A673 (cell line): ENCODE results near the gene GBA2. TPM values are rescaled to one million over a fixed set of nuclear protein-coding genes. Genes with fewer than 3 reads are reported as not detected.

ENCODE experiments used
- BruUV-seq: library from RNA; stranded (reverse); fragments of 400-500 nt; replicated peaks from 2 replicates; lab custom pipeline; 2021; lab: Mats Ljungman, UMichigan
- CTCF ChIA-PET: fragments of 300-600 bp; sonication (Branson Sonifier 250); formaldehyde crosslinking; loops from one replicate; lab custom pipeline; 2022; ENCODE audit warnings: antibody characterized with exemption; lab: Charles Lee
- POLR2A ChIA-PET: fragments of 300-600 bp; sonication (Branson Sonifier 250); formaldehyde crosslinking; loops from one replicate; lab custom pipeline; 2022; ENCODE audit warnings: antibody characterized with exemption; ENCODE audit not compliant: low non-redundant PET; lab: Charles Lee
- DNase-seq: peaks from one replicate; pipeline ENCODE4 v3.0.0-alpha.2; 2015; ENCODE audit warnings: low spot score
- H3K27ac ChIP-seq: fragments of 200-600 bp; sonication (generic); 2 replicates; pipeline ENCODE4 v1.5.1; 2016; ENCODE audit warnings: mixed run types, low read depth, mild to moderate bottlenecking, mixed read lengths, antibody characterized with exemption, low read length; ENCODE audit not compliant: poor library complexity, severe bottlenecking
- H3K27me3 ChIP-seq: fragments of 200-600 bp; sonication (generic); replicated peaks from 2 replicates; pipeline ENCODE4 v1.6.1; 2017; ENCODE audit warnings: mixed run types, low read depth, mild to moderate bottlenecking, mixed read lengths, antibody characterized with exemption, low read length; ENCODE audit not compliant: insufficient read depth, poor library complexity
- H3K36me3 ChIP-seq: fragments of 200-600 bp; sonication (generic); 2 replicates; pipeline ENCODE4 v1.6.1; 2016; ENCODE audit warnings: mixed run types, mild to moderate bottlenecking, mixed read lengths, antibody characterized with exemption, low read length; ENCODE audit not compliant: insufficient read depth, poor library complexity, severe bottlenecking
- H3K4me1 ChIP-seq: fragments of 200-600 bp; sonication (generic); 2 replicates; pipeline ENCODE4 v1.6.1; 2017; ENCODE audit warnings: mixed run types, mild to moderate bottlenecking, mixed read lengths, antibody characterized with exemption, low read length; ENCODE audit not compliant: insufficient read depth, poor library complexity, severe bottlenecking
- H3K4me3 ChIP-seq: fragments of 200-600 bp; sonication (generic); 2 replicates; pipeline ENCODE4 v1.5.1; 2016; ENCODE audit warnings: low read depth, mixed run types, mild to moderate bottlenecking, mixed read lengths, low read length; ENCODE audit not compliant: poor library complexity, severe bottlenecking
- H3K9me3 ChIP-seq: fragments of 200-600 bp; sonication (generic); 2 replicates; pipeline ENCODE4 v1.6.1; 2016; ENCODE audit warnings: mixed run types, low read depth, mild to moderate bottlenecking, mixed read lengths, antibody characterized with exemption, low read length; ENCODE audit not compliant: poor library complexity, severe bottlenecking
- EZH2 ChIP-seq: fragments of 200-600 bp; sonication (generic); IDR thresholded peaks from 2 replicates; pipeline ENCODE4 v1.6.1; 2017; ENCODE audit warnings: borderline replicate concordance, low read depth, mild to moderate bottlenecking, mixed read lengths, antibody characterized with exemption, low read length; ENCODE audit not compliant: poor library complexity, severe bottlenecking
- intact Hi-C: fragments of 100-400 bp; cut with micrococcal nuclease; formaldehyde crosslinking; loops from one replicate; pipeline ENCODE4 v1.10.0; 2022; ENCODE audit not compliant: unreplicated experiment
- total RNA-seq: library from RNA; stranded (reverse); gene quantifications from 2 replicates; pipeline ENCODE4 v1.2.3, GENCODE V29; 2021
- TF ChIP-seq, protein P1 (sequence below): fragments of 300-800, 200-600 bp; sonication (generic); conservative IDR thresholded peaks from 2 replicates; pipeline ENCODE4 v1.5.1; 2017; ENCODE audit warnings: low read depth, mild to moderate bottlenecking, antibody characterized with exemption, low read length, moderate library complexity, mixed read lengths

GBA2 gene
- total RNA-seq, 1 experiment from 2014 or later = 67.6 TPM

DNA sequence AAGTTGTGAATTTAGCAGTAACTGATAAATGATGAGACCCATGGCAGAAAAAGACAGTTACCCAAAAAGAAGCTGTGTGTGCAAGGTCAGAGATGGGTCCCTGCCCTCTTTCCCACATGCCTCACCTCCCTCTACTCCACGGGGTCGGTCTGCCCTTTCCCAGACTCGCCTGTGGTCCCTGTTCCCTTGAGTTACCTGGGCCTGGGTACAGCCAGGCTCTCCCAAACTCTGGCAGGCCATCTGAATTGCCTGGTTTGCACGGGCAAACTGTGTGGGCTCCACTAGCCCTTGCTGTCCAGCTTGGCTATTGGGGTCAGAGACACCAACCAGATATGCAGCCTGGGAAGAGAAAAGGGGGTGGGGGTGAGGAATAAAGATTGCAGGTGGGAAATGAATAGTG is 40.9 kb downstream of the GBA2 start:
- H3K4me1 ChIP-seq = no peaks in the 10 kb centered on the region
- CTCF ChIA-PET = no interaction called here
- peaks cover 88% of the 10 kb centered on the region for H3K36me3 ChIP-seq
- H3K4me3 ChIP-seq = no peak overlapping the region
- H3K27ac ChIP-seq = no peak overlapping the region
- H3K27me3 ChIP-seq = no peaks in the 10 kb centered on the region
- POLR2A ChIA-PET = no interaction called here
- DNase-seq = no peak
- no TSS peak for BruUV-seq
- intact Hi-C loops = no loop called here
- TF ChIP-seq, protein P1, sequence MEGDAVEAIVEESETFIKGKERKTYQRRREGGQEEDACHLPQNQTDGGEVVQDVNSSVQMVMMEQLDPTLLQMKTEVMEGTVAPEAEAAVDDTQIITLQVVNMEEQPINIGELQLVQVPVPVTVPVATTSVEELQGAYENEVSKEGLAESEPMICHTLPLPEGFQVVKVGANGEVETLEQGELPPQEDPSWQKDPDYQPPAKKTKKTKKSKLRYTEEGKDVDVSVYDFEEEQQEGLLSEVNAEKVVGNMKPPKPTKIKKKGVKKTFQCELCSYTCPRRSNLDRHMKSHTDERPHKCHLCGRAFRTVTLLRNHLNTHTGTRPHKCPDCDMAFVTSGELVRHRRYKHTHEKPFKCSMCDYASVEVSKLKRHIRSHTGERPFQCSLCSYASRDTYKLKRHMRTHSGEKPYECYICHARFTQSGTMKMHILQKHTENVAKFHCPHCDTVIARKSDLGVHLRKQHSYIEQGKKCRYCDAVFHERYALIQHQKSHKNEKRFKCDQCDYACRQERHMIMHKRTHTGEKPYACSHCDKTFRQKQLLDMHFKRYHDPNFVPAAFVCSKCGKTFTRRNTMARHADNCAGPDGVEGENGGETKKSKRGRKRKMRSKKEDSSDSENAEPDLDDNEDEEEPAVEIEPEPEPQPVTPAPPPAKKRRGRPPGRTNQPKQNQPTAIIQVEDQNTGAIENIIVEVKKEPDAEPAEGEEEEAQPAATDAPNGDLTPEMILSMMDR = no peak
- no peaks in the 10 kb centered on the region for H3K9me3 ChIP-seq

DNA sequence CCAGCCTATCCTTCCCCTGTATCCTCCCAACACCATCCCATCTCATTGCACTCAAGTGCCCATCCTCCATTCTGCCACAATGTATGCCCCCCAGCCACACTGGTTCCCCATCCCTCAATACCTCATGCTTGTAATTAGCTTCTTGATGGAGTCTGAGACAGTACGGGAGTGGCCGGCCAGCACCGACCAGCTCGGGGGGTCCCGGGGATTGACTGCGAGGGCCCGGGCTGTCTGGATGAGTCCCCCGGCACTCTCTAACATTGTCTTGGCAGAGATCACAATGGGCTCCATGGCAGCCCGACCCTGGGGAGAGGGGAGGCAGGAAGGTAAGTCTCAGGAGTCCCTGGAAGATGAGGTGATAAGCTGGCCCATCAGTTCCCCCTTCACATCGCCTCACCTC is 42.1 kb downstream of the GBA2 start:
- intact Hi-C loops = no loop called here
- no TSS peak for BruUV-seq
- H3K4me3 ChIP-seq = no peak overlapping the region
- no peak overlapping the region for H3K27ac ChIP-seq
- peaks cover 92% of the 10 kb centered on the region for H3K36me3 ChIP-seq
- ChIA-PET POLR2A (no interaction called here), CTCF (interaction anchor here (0.9 kb wide), 1 partner anchor 9 kb away, joined by 3 read pairs; no protein-coding TSS in a partner anchor)
- no peak for DNase-seq
- no peaks in the 10 kb centered on the region for H3K27me3 ChIP-seq
- H3K4me1 ChIP-seq = no peaks in the 10 kb centered on the region
- TF ChIP-seq, protein P1 = no peak
- no peak for TF ChIP-seq EZH2
- H3K9me3 ChIP-seq = no peaks in the 10 kb centered on the region

DNA sequence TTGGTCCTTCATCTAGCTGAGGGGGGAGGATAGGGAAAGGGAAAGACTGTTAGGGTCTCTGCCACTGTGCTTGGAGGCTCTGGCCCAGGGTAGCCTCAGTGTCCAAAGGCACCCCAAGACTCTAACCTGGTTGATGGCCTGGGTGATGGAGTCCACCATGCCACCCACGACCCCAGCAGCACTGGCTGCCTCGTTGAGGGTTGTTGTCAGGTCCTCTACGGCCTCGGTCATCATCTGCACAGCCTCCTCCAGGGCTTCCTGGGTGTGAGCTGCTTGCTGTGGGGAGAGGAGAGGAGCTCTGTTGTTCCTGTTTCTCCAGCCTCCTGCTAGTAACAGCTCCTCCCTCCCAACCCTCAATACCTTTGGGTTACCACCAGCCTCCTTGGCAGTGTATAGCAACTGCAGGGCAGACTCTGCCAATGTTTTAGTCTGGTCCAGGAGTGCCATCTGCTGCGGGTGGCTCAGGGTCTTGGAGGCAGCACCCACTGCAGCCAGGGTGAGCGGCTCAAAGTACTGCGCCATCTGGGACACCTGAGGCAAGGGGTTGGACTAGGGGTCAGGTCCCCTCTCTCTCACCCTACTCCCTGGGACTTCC is 43.1 kb downstream of the GBA2 start:
- BruUV-seq = TSS peak; percentile 64
- Histone ChIP-seq H3K27me3 (no peaks in the 10 kb centered on the region), H3K9me3 (no peaks in the 10 kb centered on the region), H3K36me3 (peaks cover 92% of the 10 kb centered on the region), H3K4me1 (no peaks in the 10 kb centered on the region), H3K27ac (no peak overlapping the region), H3K4me3 (no peak overlapping the region)
- ChIA-PET POLR2A (no interaction called here), CTCF (interaction anchor here (0.9 kb wide), 1 partner anchor 8 kb away, joined by 3 read pairs; no protein-coding TSS in a partner anchor)
- intact Hi-C loops = no loop called here
- TF ChIP-seq EZH2 = no peak
- TF ChIP-seq, protein P1 = no peak
- no peak for DNase-seq
